Choroid plexus epithelial cell (primary cell): ENCODE measurements around the gene IGFBP4.
"Not testable (repeated sequence)": the region's sequence is repeated elsewhere in the genome, so short reads cannot be mapped to it uniquely, and the experiment has no call there.

ENCODE experiments used
- DNase-seq: peaks from one replicate; pipeline ENCODE4 v3.0.0-alpha.2; 2010; ENCODE audit warnings: low read depth
- H3K4me3 ChIP-seq: 2 replicates; pipeline ENCODE4 v1.5.1; 2011; ENCODE audit warnings: low read depth, mild to moderate bottlenecking, control low read depth, low read length, moderate library complexity
- CTCF ChIP-seq: conservative IDR thresholded peaks from 2 replicates; pipeline ENCODE4 v1.5.1; 2011; ENCODE audit warnings: low read depth, mild to moderate bottlenecking, control low read depth, inconsistent platforms, low read length, moderate library complexity

Gene IGFBP4

GRCh38 chr17:40443196-40443987 lies at the start of gene IGFBP4:
TSS of gene IGFBP4 (plus strand) at chr17:40443450. CDS start at chr17:40443736, 286 bp downstream.
- H3K4me3 ChIP-seq, result peak within 1 kb of the TSS; percentile 75
- DNase-seq, result peak; percentile 84
- no peak for TF ChIP-seq CTCF

- peak; percentile 60 for TF ChIP-seq CTCF
- peak; percentile 82 for DNase-seq
- no peak overlapping the region for H3K4me3 ChIP-seq
These were observed 44.1 kb upstream of the IGFBP4 start for GRCh38 chr17:40399185-40399584.

- H3K4me3 ChIP-seq, result no peak overlapping the region
These were observed 40.6 kb upstream of the IGFBP4 start for GRCh38 chr17:40402668-40403067.

GRCh38 chr17:40404003-40404402 lies 39.2 kb upstream of the IGFBP4 start:
- no peak overlapping the region for H3K4me3 ChIP-seq
- no peak for DNase-seq
- no peak for TF ChIP-seq CTCF

More at GRCh38 chr17:40402668-40403067, 40.6 kb upstream of the IGFBP4 start:
- DNase-seq, result no peak
- TF ChIP-seq CTCF, result no peak

- no peak for TF ChIP-seq CTCF
- no peak overlapping the region for H3K4me3 ChIP-seq
- no peak for DNase-seq
These were observed 35.8 kb upstream of the IGFBP4 start for GRCh38 chr17:40407460-40407859.

GRCh38 chr17:40409540-40409939 lies 33.7 kb upstream of the IGFBP4 start:
- not testable (repeated sequence) for H3K4me3 ChIP-seq, DNase-seq

- no peak overlapping the region for H3K4me3 ChIP-seq
- no peak for TF ChIP-seq CTCF
- DNase-seq, result no peak
These were observed 33.2 kb upstream of the IGFBP4 start for GRCh38 chr17:40410082-40410481.
